Adipocyte (in vitro differentiated cells): ENCODE measurements around the gene AZIN2.
A peak's percentile ranks its signal among the peaks of the same experiment; 100 is the strongest.
"Not testable (repeated sequence)": the region's sequence is repeated elsewhere in the genome, so short reads cannot be mapped to it uniquely, and the experiment has no call there.

Experiments used
- DNase-seq: peaks from one replicate; pipeline ENCODE4 v3.0.0-alpha.2; 2015; ENCODE audit warnings: low read depth
- H3K27me3 ChIP-seq: replicated peaks from 2 replicates; pipeline ENCODE4 v1.7.0; 2013; ENCODE audit warnings: mild to moderate bottlenecking, low read length, moderate library complexity; ENCODE audit not compliant: control insufficient read depth, insufficient read depth
- H3K36me3 ChIP-seq: 2 replicates; pipeline ENCODE4 v1.7.0; 2013; ENCODE audit warnings: low read length, mild to moderate bottlenecking, moderate library complexity; ENCODE audit not compliant: control insufficient read depth, insufficient read depth, severe bottlenecking
- H3K4me1 ChIP-seq: 2 replicates; pipeline ENCODE4 v1.7.0; 2013; ENCODE audit warnings: mild to moderate bottlenecking, low read length, moderate library complexity; ENCODE audit not compliant: control insufficient read depth, insufficient read depth
- H3K4me3 ChIP-seq: 2 replicates; pipeline ENCODE4 v1.7.0; 2013; ENCODE audit warnings: mild to moderate bottlenecking, low read length, moderate library complexity
- H3K9ac ChIP-seq: 2 replicates; pipeline ENCODE4 v1.7.0; 2013; ENCODE audit warnings: mild to moderate bottlenecking, low read length, moderate library complexity
- H3K9me3 ChIP-seq: 2 replicates; pipeline ENCODE4 v1.7.0; 2013; ENCODE audit warnings: mild to moderate bottlenecking, low read length, moderate library complexity; ENCODE audit not compliant: control insufficient read depth

The AZIN2 gene

DNA sequence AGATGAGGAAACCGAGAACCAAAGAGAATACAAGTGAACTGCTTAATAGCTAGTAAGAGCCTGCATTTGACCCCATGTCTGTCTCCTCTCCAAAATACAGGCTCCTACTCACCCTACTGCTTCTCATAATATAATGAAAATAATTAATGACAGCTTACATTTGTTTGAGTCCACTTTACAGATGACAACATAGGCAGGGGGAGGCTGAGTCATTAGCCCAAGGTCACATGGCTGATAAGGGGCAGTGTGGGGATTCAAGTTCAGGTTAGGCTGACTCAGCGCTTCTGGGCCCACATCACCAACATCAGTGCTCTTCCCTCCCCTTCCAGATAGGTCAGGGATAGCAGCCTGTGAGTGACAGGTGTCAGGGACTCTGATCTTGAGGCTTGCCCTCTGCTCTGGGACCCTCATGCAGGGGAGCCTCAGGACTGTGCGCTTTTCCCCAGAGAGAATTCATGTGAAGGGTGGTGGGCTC is 16.2 kb downstream of the AZIN2 start:
- H3K36me3 ChIP-seq: peaks cover 10% of the 10 kb centered on the region
- H3K4me3 ChIP-seq: no peak overlapping the region
- H3K9ac ChIP-seq: no peak overlapping the region
- DNase-seq: no peak
- no peaks in the 10 kb centered on the region for H3K27me3 ChIP-seq
- peaks cover 34% of the 10 kb centered on the region for H3K4me1 ChIP-seq
- no peaks in the 10 kb centered on the region for H3K9me3 ChIP-seq

DNA sequence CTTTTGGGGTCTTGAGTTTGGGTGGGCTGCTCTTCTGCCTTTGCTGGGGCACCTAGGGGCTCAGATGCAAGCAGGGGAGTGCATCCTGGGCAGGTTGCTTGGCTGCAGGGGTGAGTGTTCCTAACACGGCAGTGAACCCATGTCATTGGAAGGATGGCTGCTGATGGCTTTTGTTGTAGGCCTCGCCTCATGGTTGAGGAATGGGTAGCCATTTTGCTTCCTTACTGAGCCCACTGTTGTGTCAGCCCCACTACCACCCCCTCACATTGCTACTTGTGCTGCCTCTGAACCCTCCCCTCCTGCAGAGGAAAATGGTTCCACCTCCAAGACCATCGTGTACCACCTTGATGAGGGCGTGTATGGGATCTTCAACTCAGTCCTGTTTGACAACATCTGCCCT is 16.8 kb downstream of the AZIN2 start:
- no peak for DNase-seq
- Histone ChIP-seq H3K36me3 (peaks cover 14% of the 10 kb centered on the region), H3K27me3 (no peaks in the 10 kb centered on the region)

GRCh38 chr1:33098371-33098770 is 17.4 kb downstream of the AZIN2 start:
- Histone ChIP-seq H3K4me1 (peaks cover 34% of the 10 kb centered on the region), H3K27me3 (no peaks in the 10 kb centered on the region), H3K9ac (no peak overlapping the region), H3K36me3 (peaks cover 14% of the 10 kb centered on the region), H3K4me3 (no peak overlapping the region), H3K9me3 (no peaks in the 10 kb centered on the region)
- no peak for DNase-seq

More for the DNA sequence above, 16.8 kb downstream of the AZIN2 start:
- no peaks in the 10 kb centered on the region for H3K9me3 ChIP-seq
- peaks cover 34% of the 10 kb centered on the region for H3K4me1 ChIP-seq
- no peak overlapping the region for H3K9ac ChIP-seq
- no peak overlapping the region for H3K4me3 ChIP-seq

DNA sequence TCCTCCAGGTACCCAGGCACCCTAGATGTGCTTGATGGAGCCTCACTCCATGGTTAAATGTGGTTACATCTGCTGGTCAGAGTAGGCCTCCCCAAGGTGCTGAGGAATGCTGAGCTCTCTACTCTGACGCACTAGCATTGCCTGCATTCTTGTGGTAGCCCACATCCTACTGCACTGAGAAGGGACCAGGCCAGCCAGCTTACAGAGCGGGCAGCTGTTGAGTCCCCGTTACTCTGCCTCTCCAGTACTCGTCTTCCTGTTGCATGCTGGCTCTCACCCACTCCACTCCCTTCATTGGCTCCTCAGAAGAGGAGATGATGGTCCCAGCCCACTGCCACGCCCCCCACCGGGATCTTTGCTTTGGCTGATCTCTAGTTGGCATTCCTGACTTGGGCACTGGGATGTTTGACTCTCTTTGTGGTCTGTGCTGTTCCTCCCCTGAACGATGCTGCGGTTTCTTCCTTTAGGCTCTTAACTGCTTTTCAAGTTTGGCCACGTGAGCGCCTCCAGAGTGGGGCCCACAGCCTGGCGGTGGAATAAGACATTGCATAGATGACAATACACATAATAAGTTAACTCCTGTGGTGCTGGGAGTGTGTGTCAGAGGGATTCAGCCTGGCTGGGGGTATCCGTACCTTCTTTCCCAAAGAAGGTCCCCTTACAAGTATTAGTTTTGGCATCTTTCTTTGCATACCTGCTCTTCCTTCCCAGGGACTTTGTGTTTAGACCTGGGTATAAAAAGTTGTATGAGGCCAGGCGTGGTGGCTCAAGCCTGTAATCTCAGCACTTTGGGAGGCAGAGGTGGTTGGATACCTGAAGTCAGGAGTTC is 18.6 kb downstream of the AZIN2 start:
- peaks cover 14% of the 10 kb centered on the region for H3K36me3 ChIP-seq
- H3K4me1 ChIP-seq: peaks cover 34% of the 10 kb centered on the region
- peak overlapping the region; percentile 69 for H3K9ac ChIP-seq
- H3K9me3 ChIP-seq: no peaks in the 10 kb centered on the region
- H3K4me3 ChIP-seq: peak overlapping the region; percentile 43
- H3K27me3 ChIP-seq: no peaks in the 10 kb centered on the region
- DNase-seq: peak; percentile 98

- peaks cover 14% of the 10 kb centered on the region for H3K36me3 ChIP-seq
- peak overlapping the region; percentile 36 for H3K9ac ChIP-seq
- not testable (repeated sequence) for H3K4me3 ChIP-seq, H3K9me3 ChIP-seq, H3K27me3 ChIP-seq
- H3K4me1 ChIP-seq: peaks cover 33% of the 10 kb centered on the region
- peak; percentile 47 for DNase-seq
Measured at GRCh38 chr1:33100119-33100415, 19.1 kb downstream of the AZIN2 start.

DNA sequence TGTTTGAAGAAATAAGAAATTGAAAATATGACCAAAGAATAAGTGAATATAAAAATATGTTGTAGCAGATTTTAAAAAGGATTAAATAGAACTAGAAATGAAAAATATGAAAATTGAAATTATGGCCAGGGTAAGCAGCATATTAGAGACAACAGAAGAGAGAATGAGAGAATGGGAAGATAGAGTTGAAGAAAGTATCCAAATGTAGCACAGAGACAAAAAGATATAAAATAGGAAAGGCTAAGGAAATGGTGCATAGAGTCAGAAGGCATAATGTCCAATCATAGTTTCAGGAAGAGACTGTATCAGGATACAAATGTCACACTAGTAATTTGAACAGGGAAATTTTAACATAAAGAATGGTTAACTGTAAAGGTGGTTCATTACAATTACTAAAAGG is 29.5 kb downstream of the AZIN2 start:
- H3K36me3 ChIP-seq: no peaks in the 10 kb centered on the region
- no peak overlapping the region for H3K9ac ChIP-seq
- no peak for DNase-seq
- H3K9me3 ChIP-seq: peaks cover 11% of the 10 kb centered on the region
- H3K4me3 ChIP-seq: no peak overlapping the region
- H3K4me1 ChIP-seq: no peaks in the 10 kb centered on the region
- no peaks in the 10 kb centered on the region for H3K27me3 ChIP-seq

- no peaks in the 10 kb centered on the region for H3K27me3 ChIP-seq
- DNase-seq: peak; percentile 58
Measured at GRCh38 chr1:33111965-33112364, 31.0 kb downstream of the AZIN2 start.

DNA sequence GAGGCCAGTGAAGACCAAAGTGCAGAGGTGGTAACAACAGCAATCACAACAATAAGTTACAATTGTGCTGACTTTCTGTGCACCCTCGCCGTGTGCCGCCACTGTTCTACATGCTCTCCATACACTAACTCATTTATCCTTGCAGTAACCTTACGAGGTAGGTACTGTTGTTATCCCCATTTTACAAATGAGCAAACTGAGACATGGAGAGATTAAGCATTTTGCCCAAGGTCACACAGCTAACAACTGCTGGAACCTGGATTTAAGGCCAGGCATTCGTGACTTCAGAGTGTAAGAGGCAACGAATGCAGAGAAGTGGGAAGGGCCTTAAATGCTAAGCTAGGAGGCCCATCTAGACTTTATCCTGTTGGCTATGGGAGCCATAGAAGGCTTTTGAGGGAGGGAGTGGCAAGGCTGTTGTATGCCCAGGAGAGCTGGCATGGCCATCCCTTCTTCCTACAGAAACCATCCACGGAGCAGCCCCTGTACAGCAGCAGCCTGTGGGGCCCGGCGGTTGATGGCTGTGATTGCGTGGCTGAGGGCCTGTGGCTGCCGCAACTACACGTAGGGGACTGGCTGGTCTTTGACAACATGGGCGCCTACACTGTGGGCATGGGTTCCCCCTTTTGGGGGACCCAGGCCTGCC is 36.6 kb downstream of the AZIN2 start:
- H3K27me3 ChIP-seq: no peaks in the 10 kb centered on the region
- no peaks in the 10 kb centered on the region for H3K9me3 ChIP-seq
- no peaks in the 10 kb centered on the region for H3K4me1 ChIP-seq
- DNase-seq: no peak
- no peak overlapping the region for H3K9ac ChIP-seq
- H3K36me3 ChIP-seq: no peaks in the 10 kb centered on the region
- no peak overlapping the region for H3K4me3 ChIP-seq

More at GRCh38 chr1:33111965-33112364, 31.0 kb downstream of the AZIN2 start:
- Histone ChIP-seq H3K9me3 (peaks cover 11% of the 10 kb centered on the region), H3K9ac (no peak overlapping the region), H3K4me3 (no peak overlapping the region), H3K36me3 (no peaks in the 10 kb centered on the region), H3K4me1 (no peaks in the 10 kb centered on the region)

- H3K4me3 ChIP-seq: no peak overlapping the region
- H3K27me3 ChIP-seq: no peaks in the 10 kb centered on the region
- H3K9ac ChIP-seq: no peak overlapping the region
- DNase-seq: no peak
- no peaks in the 10 kb centered on the region for H3K9me3 ChIP-seq
- H3K36me3 ChIP-seq: no peaks in the 10 kb centered on the region
- H3K4me1 ChIP-seq: no peaks in the 10 kb centered on the region
Measured at GRCh38 chr1:33118274-33118673, 37.3 kb downstream of the AZIN2 start.

DNA sequence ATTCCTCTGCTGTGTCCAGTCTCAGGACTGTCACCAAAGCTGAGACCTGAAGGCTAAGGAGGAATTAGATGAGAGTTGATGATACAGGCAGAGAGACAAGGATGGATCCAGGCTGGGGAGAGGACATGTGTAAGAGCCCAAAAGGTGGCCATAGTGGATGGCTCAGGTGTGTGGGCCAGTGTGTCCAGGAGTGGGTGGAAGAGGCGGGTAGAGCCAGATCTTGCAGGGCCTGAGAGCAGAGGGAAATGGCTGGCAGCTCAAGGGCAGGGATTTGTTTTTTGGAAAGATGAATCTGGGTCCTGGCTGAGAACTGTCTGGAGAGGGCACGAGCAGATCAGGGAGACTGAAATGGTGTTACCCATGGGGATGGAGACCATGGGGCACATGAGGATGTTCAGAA is 38.1 kb downstream of the AZIN2 start:
- Histone ChIP-seq H3K27me3 (no peaks in the 10 kb centered on the region), H3K36me3 (no peaks in the 10 kb centered on the region), H3K4me3 (no peak overlapping the region)

GRCh38 chr1:33119532-33120217 is 38.7 kb downstream of the AZIN2 start:
- no peak overlapping the region for H3K9ac ChIP-seq
- no peak overlapping the region for H3K4me3 ChIP-seq
- H3K9me3 ChIP-seq: no peaks in the 10 kb centered on the region
- H3K4me1 ChIP-seq: no peaks in the 10 kb centered on the region
- no peaks in the 10 kb centered on the region for H3K27me3 ChIP-seq
- no peaks in the 10 kb centered on the region for H3K36me3 ChIP-seq
- DNase-seq: no peak

More for the DNA sequence above, 38.1 kb downstream of the AZIN2 start:
- Histone ChIP-seq H3K9me3 (no peaks in the 10 kb centered on the region), H3K9ac (no peak overlapping the region), H3K4me1 (no peaks in the 10 kb centered on the region)
- DNase-seq: no peak
